M059J (cell line): ENCODE data around the gene PRCD. TPM values are rescaled to one million over a fixed set of nuclear protein-coding genes. Genes with fewer than 3 reads are reported as not detected.
"Not testable (repeated sequence)": the region's sequence is repeated elsewhere in the genome, so short reads cannot be mapped to it uniquely, and the experiment has no call there.

Experiments
- DNase-seq: peaks from one replicate; pipeline ENCODE4 v3.0.0-alpha.2; 2012; ENCODE audit warnings: low read depth
- total RNA-seq: library from RNA; depleted of rRNA; stranded (reverse); fragments of >200 nt; shearing (Covaris generic); gene quantifications from 2 replicates; pipeline ENCODE4 v1.2.3, GENCODE V29; 2014

PRCD gene
- total RNA-seq, 1 experiment from 2014 or later, result 1.4 TPM

GRCh38 chr17:76556765-76557367 lies 17.0 kb downstream of the PRCD start:
- DNase-seq, result no peak

- DNase-seq, result peak; percentile 93
These were observed 17.7 kb downstream of the PRCD start for GRCh38 chr17:76557368-76558197.

- DNase-seq, result peak; percentile 44
These were observed 18.6 kb downstream of the PRCD start for GRCh38 chr17:76558198-76559095.

- not testable (repeated sequence) for DNase-seq
These were observed 19.6 kb downstream of the PRCD start for GRCh38 chr17:76559460-76559859.

GRCh38 chr17:76560036-76560876 lies 20.4 kb downstream of the PRCD start:
- DNase-seq, result no peak

- no peak for DNase-seq
These were observed 21.0 kb downstream of the PRCD start for GRCh38 chr17:76560877-76561221.

- DNase-seq, result peak; percentile 75
These were observed 21.5 kb downstream of the PRCD start for GRCh38 chr17:76561332-76561731.

- peak; percentile 83 for DNase-seq
These were observed 22.0 kb downstream of the PRCD start for GRCh38 chr17:76561799-76562268.

GRCh38 chr17:76562734-76563148 lies 22.9 kb downstream of the PRCD start:
- DNase-seq, result peak; percentile 95

- DNase-seq, result not testable (repeated sequence)
These were observed 23.5 kb downstream of the PRCD start for GRCh38 chr17:76563359-76563758.

- peak; percentile 77 for DNase-seq
These were observed 25.3 kb downstream of the PRCD start for GRCh38 chr17:76564991-76565727.

GRCh38 chr17:76565728-76566612 lies 26.1 kb downstream of the PRCD start:
- no peak for DNase-seq

GRCh38 chr17:76566613-76566943 lies 26.7 kb downstream of the PRCD start:
- DNase-seq, result no peak

GRCh38 chr17:76566988-76567431 lies 27.2 kb downstream of the PRCD start:
- DNase-seq, result no peak

GRCh38 chr17:76567634-76568432 lies 28.0 kb downstream of the PRCD start:
- DNase-seq, result peak; percentile 46

GRCh38 chr17:76568811-76569221 lies 29.0 kb downstream of the PRCD start:
- DNase-seq, result no peak

- peak; percentile 46 for DNase-seq
These were observed 29.9 kb downstream of the PRCD start for GRCh38 chr17:76569607-76570279.

GRCh38 chr17:76570457-76570856 lies 30.6 kb downstream of the PRCD start:
- DNase-seq, result no peak
